SK-N-SH (cell line): Measurements from ENCODE around the gene AP2A1. TPM values are rescaled to one million over a fixed set of nuclear protein-coding genes. Genes with fewer than 3 reads are reported as not detected.
"Not testable (repeated sequence)": the region's sequence is repeated elsewhere in the genome, so short reads cannot be mapped to it uniquely, and the experiment has no call there.

ENCODE experiments used
- CTCF ChIA-PET: fragments of 300-600, 350-600 bp; formaldehyde crosslinking; extraction: SDS; loops from one replicate; lab custom pipeline; 2021; lab: Yijun Ruan, JAX
- POLR2A ChIA-PET: fragments of 350-600 bp; sonication (Branson Sonifier 250); formaldehyde crosslinking; extraction: SDS; loops from one replicate; lab custom pipeline; 2020; ENCODE audit warnings: antibody characterized with exemption, inconsistent platforms; lab: Yijun Ruan, JAX
- DNase-seq: peaks from one replicate; pipeline ENCODE4 v3.0.0; 2012
- H2AFZ ChIP-seq: fragments of 200-600 bp; sonication (generic); 2 replicates; pipeline ENCODE4 v1.8.1; 2016; ENCODE audit warnings: antibody characterized with exemption, mild to moderate bottlenecking, low read depth
- H3F3A ChIP-seq: fragments of 200-600 bp; sonication (generic); replicated peaks from 2 replicates; pipeline ENCODE3; 2016; ENCODE audit warnings: antibody characterized with exemption, mild to moderate bottlenecking; ENCODE audit not compliant: insufficient read depth
- H3K27ac ChIP-seq, 2 experiments: fragments of 200-500 bp in 1 of 2; fragments of 200-600 bp in 1 of 2; sonication (Bioruptor generic) in 1 of 2; sonication (generic), shearing (Covaris generic) in 1 of 2; 2 replicates each; pipeline versions ENCODE4 v1.5.1 to v1.6.1; 2014 to 2016; ENCODE audit warnings: low read depth in 2 of 2, inconsistent platforms in 1 of 2, low read length in 1 of 2, mild to moderate bottlenecking in 1 of 2, mixed read lengths in 1 of 2
- H3K27me3 ChIP-seq: fragments of 200-600 bp; sonication (generic), shearing (Covaris generic); 2 replicates; pipeline ENCODE4 v1.6.1; 2016; ENCODE audit warnings: mixed run types; ENCODE audit not compliant: insufficient read depth
- H3K36me3 ChIP-seq, 2 experiments: fragments of 200-500 bp in 1 of 2; fragments of 200-600 bp in 1 of 2; sonication (Bioruptor generic) in 1 of 2; sonication (generic) in 1 of 2; replicated peaks in 1 of 2; 2 replicates each; pipeline versions ENCODE3 to v1.5.1; 2014 to 2016; ENCODE audit warnings: low read length in 1 of 2, mild to moderate bottlenecking in 1 of 2; ENCODE audit not compliant: insufficient read depth in 2 of 2, control insufficient read depth in 1 of 2
- H3K4me1 ChIP-seq, 2 experiments: fragments of 200-500 bp in 1 of 2; fragments of 200-600 bp in 1 of 2; sonication (Bioruptor generic) in 1 of 2; sonication (generic), shearing (Covaris generic) in 1 of 2; 2 replicates each; pipeline versions ENCODE4 v1.5.1 to v1.6.1; 2014 to 2016; ENCODE audit warnings: low read depth in 1 of 2, low read length in 1 of 2, mixed run types in 1 of 2; ENCODE audit not compliant: insufficient read depth in 2 of 2, control insufficient read depth in 1 of 2
- H3K4me2 ChIP-seq: fragments of 200-600 bp; sonication (generic), shearing (Covaris generic); 2 replicates; pipeline ENCODE4 v1.6.1; 2017; ENCODE audit warnings: mixed run types
- H3K4me3 ChIP-seq, 2 experiments: fragments of 200-500 bp in 1 of 2; fragments of 200-600 bp in 1 of 2; sonication (Bioruptor generic) in 1 of 2; sonication (generic), shearing (Covaris generic) in 1 of 2; 2 replicates each; pipeline versions ENCODE4 v1.5.1 to v1.8.1; 2014 to 2016; ENCODE audit warnings: low read depth in 2 of 2, inconsistent platforms in 1 of 2, low read length in 1 of 2, mild to moderate bottlenecking in 1 of 2, mixed read lengths in 1 of 2, moderate library complexity in 1 of 2
- H3K79me2 ChIP-seq: fragments of 200-600 bp; sonication (generic); 2 replicates; pipeline ENCODE4 v1.8.1; 2017; ENCODE audit warnings: mild to moderate bottlenecking; ENCODE audit not compliant: insufficient read depth
- H3K9ac ChIP-seq: fragments of 200-600 bp; sonication (generic); 2 replicates; pipeline ENCODE4 v1.6.1; 2017; ENCODE audit warnings: mixed run types
- H3K9me2 ChIP-seq: fragments of 200-600 bp; sonication (generic); 2 replicates; pipeline ENCODE4 v1.6.1; 2017; ENCODE audit warnings: mixed run types
- H3K9me3 ChIP-seq: fragments of 200-600 bp; sonication (generic); 2 replicates; pipeline ENCODE4 v1.6.1; 2017; ENCODE audit warnings: mixed run types, mild to moderate bottlenecking, moderate library complexity
- H4K20me1 ChIP-seq: fragments of 200-600 bp; sonication (generic); 2 replicates; pipeline ENCODE4 v1.6.1; 2017; ENCODE audit warnings: mild to moderate bottlenecking, mixed run types; ENCODE audit not compliant: insufficient read depth
- FOXJ3 ChIP-seq: sonication (generic); formaldehyde crosslinking; IDR thresholded peaks from 2 replicates; pipeline ENCODE4 v1.5.1; 2020; ENCODE audit warnings: mild to moderate bottlenecking, missing genetic modification reagents
- FOXM1 ChIP-seq: IDR thresholded peaks from 2 replicates; pipeline ENCODE4 v1.4.0; 2012; ENCODE audit warnings: low read depth, mild to moderate bottlenecking
- GATA2 ChIP-seq: sonication (generic); formaldehyde crosslinking; IDR thresholded peaks from 2 replicates; pipeline ENCODE4 v1.5.0; 2020; ENCODE audit warnings: mild to moderate bottlenecking, missing genetic modification reagents
- NFIC ChIP-seq: IDR thresholded peaks from 2 replicates; pipeline ENCODE4 v1.4.0; 2012; ENCODE audit warnings: borderline replicate concordance
- PBX3 ChIP-seq: IDR thresholded peaks from 2 replicates; pipeline ENCODE4; 2012
- POLR2AphosphoS5 ChIP-seq: IDR thresholded peaks from 2 replicates; pipeline ENCODE4 v1.6.1; 2012; ENCODE audit warnings: low read depth, low read length
- REST ChIP-seq: IDR thresholded peaks from 2 replicates; pipeline ENCODE4 v1.6.1; 2012; ENCODE audit warnings: mild to moderate bottlenecking, low read depth, low read length, moderate library complexity
- RFX5 ChIP-seq: IDR thresholded peaks from 2 replicates; pipeline ENCODE4 v1.6.1; 2012; ENCODE audit warnings: mild to moderate bottlenecking, improper control_type of control experiment, low read length
- RXRA ChIP-seq: IDR thresholded peaks from 2 replicates; pipeline ENCODE4 v1.4.0; 2012; ENCODE audit warnings: low read depth, mild to moderate bottlenecking, borderline replicate concordance
- SIN3A ChIP-seq: IDR thresholded peaks from 2 replicates; pipeline ENCODE4 v1.6.1; 2012; ENCODE audit warnings: low read depth, mild to moderate bottlenecking, low read length, moderate library complexity, borderline replicate concordance
- YY1 ChIP-seq: IDR thresholded peaks from 2 replicates; pipeline ENCODE4 v1.4.0; 2012; ENCODE audit warnings: low read depth, mild to moderate bottlenecking
- WGBS: methylation state at CpG from one replicate; pipeline ENCODE4 v1.1.6; 2017; ENCODE audit warnings: low lambda C conversion rate; 5-methylcytosine and 5-hydroxymethylcytosine counted together
- polyA plus RNA-seq, 3 experiments: library from polyadenylated mRNA; depleted of rRNA; stranded (reverse); fragments of >200 nt; gene quantifications; 2 replicates each; pipeline ENCODE4 v1.2.3, GENCODE V29; 2012
- TF ChIP-seq, protein P1 (sequence below): fragments of 150-350 bp; IDR thresholded peaks from 2 replicates; pipeline ENCODE4 v1.6.1; 2017; ENCODE audit warnings: antibody characterized with exemption, low read length, low read depth, borderline replicate concordance
- TF ChIP-seq, protein P2 (sequence below): IDR thresholded peaks from 2 replicates; pipeline ENCODE4 v1.4.0; 2012; ENCODE audit warnings: low read depth, borderline replicate concordance
- TF ChIP-seq, protein P3 (sequence below): fragments of 150-350 bp; IDR thresholded peaks from 2 replicates; pipeline ENCODE4 v1.6.1; 2016; ENCODE audit warnings: mild to moderate bottlenecking, low read depth, low read length

The AP2A1 gene
- polyA plus RNA-seq, 1 of the 3 experiments (the other 2 are of a cell fraction), result 74.8 TPM

DNA sequence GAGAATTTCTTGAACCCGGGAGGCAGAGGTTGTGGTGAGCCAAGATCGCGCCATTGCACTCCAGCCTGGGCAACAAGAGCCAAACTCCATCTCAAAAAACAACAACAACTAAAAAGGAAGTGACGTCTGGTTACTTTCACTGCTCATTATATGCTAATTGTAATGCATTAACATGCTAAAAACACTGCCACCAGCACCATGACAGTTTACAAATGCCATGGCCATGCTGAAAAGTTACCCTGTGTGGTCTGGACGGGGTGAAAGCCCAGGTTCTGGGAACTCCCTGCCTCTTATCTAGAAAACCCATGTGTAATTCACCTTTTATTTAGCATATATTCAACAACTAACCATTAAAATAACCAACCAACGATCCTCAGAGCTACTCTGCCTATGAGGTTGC is 47.8 kb upstream of the AP2A1 start:
- H3K36me3 ChIP-seq, result no peaks in the 10 kb centered on the region
- no peak overlapping the region for H3K4me3 ChIP-seq
- no peaks in the 10 kb centered on the region for H3K27me3 ChIP-seq
- no peaks in the 10 kb centered on the region for H3K79me2 ChIP-seq
- DNase-seq, result no peak
- CTCF ChIA-PET, result interaction anchor here (0.6 to 2.2 kb wide), 2 partner anchors 9 to 242 kb away, joined by 3 to 9 read pairs; no protein-coding TSS in a partner anchor
- H3K4me2 ChIP-seq, result no peak overlapping the region
- no peaks in the 10 kb centered on the region for H4K20me1 ChIP-seq
- WGBS, result 77% methylated on average over 6 of the region's 6 CpGs
- no peaks in the 10 kb centered on the region for H3K9me3 ChIP-seq
- H3K9ac ChIP-seq, result no peak overlapping the region
- H3K4me1 ChIP-seq, result no peaks in the 10 kb centered on the region
- POLR2A ChIA-PET, result no interaction called here
- H3K9me2 ChIP-seq, result no peaks in the 10 kb centered on the region
- no peak overlapping the region for H2AFZ ChIP-seq
- no peak for TF ChIP-seq POLR2AphosphoS5
- no peak for TF ChIP-seq REST
- no peak for TF ChIP-seq FOXJ3 (CRISPR knock-in tag)
- TF ChIP-seq PBX3, result no peak
- no peak for TF ChIP-seq RFX5
- TF ChIP-seq SIN3A, result no peak
- TF ChIP-seq, protein P1, sequence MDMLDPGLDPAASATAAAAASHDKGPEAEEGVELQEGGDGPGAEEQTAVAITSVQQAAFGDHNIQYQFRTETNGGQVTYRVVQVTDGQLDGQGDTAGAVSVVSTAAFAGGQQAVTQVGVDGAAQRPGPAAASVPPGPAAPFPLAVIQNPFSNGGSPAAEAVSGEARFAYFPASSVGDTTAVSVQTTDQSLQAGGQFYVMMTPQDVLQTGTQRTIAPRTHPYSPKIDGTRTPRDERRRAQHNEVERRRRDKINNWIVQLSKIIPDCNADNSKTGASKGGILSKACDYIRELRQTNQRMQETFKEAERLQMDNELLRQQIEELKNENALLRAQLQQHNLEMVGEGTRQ, result no peak
- TF ChIP-seq GATA2 (CRISPR knock-in tag), result no peak
- TF ChIP-seq RXRA, result no peak
- no peak for TF ChIP-seq NFIC
- no peak for TF ChIP-seq FOXM1
- TF ChIP-seq YY1, result no peak
- TF ChIP-seq, protein P2, sequence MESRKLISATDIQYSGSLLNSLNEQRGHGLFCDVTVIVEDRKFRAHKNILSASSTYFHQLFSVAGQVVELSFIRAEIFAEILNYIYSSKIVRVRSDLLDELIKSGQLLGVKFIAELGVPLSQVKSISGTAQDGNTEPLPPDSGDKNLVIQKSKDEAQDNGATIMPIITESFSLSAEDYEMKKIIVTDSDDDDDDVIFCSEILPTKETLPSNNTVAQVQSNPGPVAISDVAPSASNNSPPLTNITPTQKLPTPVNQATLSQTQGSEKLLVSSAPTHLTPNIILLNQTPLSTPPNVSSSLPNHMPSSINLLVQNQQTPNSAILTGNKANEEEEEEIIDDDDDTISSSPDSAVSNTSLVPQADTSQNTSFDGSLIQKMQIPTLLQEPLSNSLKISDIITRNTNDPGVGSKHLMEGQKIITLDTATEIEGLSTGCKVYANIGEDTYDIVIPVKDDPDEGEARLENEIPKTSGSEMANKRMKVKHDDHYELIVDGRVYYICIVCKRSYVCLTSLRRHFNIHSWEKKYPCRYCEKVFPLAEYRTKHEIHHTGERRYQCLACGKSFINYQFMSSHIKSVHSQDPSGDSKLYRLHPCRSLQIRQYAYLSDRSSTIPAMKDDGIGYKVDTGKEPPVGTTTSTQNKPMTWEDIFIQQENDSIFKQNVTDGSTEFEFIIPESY, result no peak
- TF ChIP-seq, protein P3, sequence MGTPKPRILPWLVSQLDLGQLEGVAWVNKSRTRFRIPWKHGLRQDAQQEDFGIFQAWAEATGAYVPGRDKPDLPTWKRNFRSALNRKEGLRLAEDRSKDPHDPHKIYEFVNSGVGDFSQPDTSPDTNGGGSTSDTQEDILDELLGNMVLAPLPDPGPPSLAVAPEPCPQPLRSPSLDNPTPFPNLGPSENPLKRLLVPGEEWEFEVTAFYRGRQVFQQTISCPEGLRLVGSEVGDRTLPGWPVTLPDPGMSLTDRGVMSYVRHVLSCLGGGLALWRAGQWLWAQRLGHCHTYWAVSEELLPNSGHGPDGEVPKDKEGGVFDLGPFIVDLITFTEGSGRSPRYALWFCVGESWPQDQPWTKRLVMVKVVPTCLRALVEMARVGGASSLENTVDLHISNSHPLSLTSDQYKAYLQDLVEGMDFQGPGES, result no peak
- no peak overlapping the region for H3K27ac ChIP-seq
- H3F3A ChIP-seq, result no peaks in the 10 kb centered on the region

GRCh38 chr19:49719420-49719819 is 47.4 kb upstream of the AP2A1 start:
- DNase-seq, H4K20me1 ChIP-seq, H3K4me2 ChIP-seq, CTCF ChIA-PET, H3K79me2 ChIP-seq, H3K9me2 ChIP-seq, H3K27ac ChIP-seq, H3K4me3 ChIP-seq, H3K9me3 ChIP-seq, H3K4me1 ChIP-seq, H3K27me3 ChIP-seq, POLR2A ChIA-PET, H3F3A ChIP-seq, H3K9ac ChIP-seq, H3K36me3 ChIP-seq, H2AFZ ChIP-seq: not testable (repeated sequence)
- WGBS, result 90% methylated on average over 22 of the region's 22 CpGs
